Choroid plexus epithelial cell (primary cell): ENCODE results near the gene SKA2.
A peak's percentile ranks its signal among the peaks of the same experiment; 100 is the strongest.

Source experiments
- DNase-seq: peaks from one replicate; pipeline ENCODE4 v3.0.0-alpha.2; 2010; ENCODE audit warnings: low read depth
- H3K4me3 ChIP-seq: 2 replicates; pipeline ENCODE4 v1.5.1; 2011; ENCODE audit warnings: low read depth, mild to moderate bottlenecking, control low read depth, low read length, moderate library complexity
- TF ChIP-seq, protein P1 (sequence below): conservative IDR thresholded peaks from 2 replicates; pipeline ENCODE4 v1.5.1; 2011; ENCODE audit warnings: low read depth, mild to moderate bottlenecking, control low read depth, inconsistent platforms, low read length, moderate library complexity

The SKA2 gene

DNA sequence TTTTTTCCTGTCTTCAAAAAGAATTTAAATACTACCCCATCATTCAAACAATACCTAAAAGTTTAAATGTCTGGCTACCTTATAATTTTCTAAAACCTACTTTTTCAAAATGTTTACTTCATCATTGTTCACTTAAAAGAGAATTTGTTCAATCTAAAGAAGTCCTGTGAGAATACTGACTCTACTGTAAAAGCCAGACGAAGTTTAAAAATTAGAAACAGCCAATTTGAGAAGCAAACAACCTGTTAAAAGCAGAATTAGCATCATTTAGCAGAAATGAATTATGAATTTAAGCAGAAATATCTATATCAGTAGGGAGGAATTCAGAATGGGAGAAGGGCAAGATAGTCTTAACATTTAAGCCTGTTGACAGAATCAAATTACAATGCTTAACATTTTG, 2.1 kb downstream of the SKA2 start:
- H3K4me3 ChIP-seq, result peak overlapping the region; percentile 88
- DNase-seq, result no peak
- TF ChIP-seq, protein P1, sequence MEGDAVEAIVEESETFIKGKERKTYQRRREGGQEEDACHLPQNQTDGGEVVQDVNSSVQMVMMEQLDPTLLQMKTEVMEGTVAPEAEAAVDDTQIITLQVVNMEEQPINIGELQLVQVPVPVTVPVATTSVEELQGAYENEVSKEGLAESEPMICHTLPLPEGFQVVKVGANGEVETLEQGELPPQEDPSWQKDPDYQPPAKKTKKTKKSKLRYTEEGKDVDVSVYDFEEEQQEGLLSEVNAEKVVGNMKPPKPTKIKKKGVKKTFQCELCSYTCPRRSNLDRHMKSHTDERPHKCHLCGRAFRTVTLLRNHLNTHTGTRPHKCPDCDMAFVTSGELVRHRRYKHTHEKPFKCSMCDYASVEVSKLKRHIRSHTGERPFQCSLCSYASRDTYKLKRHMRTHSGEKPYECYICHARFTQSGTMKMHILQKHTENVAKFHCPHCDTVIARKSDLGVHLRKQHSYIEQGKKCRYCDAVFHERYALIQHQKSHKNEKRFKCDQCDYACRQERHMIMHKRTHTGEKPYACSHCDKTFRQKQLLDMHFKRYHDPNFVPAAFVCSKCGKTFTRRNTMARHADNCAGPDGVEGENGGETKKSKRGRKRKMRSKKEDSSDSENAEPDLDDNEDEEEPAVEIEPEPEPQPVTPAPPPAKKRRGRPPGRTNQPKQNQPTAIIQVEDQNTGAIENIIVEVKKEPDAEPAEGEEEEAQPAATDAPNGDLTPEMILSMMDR, result no peak

DNA sequence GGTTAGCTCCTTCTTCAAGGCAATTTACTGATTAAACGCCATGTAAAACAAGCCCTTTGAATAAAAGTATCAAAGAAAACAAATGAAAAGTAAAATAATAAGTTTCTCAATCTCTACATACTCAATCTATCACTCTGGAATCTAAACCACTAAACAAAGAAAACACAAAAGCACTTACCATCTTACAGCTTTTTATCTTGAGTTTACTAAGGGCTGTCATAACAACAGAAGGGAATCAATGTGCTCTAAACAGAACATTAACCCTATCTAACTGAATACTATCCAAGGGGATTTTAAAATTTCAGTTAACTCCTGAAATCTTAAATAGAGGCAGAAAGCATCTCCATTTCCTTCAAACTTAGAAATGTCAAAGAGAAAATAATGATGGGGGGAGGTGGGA, 3.4 kb downstream of the SKA2 start:
- H3K4me3 ChIP-seq, result no peak overlapping the region
- peak; percentile 49 for DNase-seq
- TF ChIP-seq, protein P1, result no peak

DNA sequence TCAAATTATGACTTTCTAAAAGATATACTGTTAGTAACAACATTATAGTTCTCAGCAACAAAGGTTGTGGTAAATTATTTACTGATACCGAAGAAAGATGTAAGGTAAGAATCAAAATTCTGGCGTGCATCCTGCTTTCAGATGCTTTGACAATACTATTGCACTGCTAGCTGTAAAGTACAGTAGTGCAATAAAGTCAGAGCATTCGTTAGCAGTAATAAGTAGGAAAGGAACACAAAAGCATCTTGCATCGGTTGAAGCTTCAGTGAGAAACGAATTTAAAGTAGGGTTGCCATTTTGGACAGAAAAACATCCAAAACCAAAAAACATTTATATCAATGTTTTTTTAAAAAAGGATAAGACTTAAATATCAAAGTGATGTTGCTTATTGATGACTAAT, 4.0 kb downstream of the SKA2 start:
- TF ChIP-seq, protein P1, result no peak
- no peak overlapping the region for H3K4me3 ChIP-seq
- no peak for DNase-seq

DNA sequence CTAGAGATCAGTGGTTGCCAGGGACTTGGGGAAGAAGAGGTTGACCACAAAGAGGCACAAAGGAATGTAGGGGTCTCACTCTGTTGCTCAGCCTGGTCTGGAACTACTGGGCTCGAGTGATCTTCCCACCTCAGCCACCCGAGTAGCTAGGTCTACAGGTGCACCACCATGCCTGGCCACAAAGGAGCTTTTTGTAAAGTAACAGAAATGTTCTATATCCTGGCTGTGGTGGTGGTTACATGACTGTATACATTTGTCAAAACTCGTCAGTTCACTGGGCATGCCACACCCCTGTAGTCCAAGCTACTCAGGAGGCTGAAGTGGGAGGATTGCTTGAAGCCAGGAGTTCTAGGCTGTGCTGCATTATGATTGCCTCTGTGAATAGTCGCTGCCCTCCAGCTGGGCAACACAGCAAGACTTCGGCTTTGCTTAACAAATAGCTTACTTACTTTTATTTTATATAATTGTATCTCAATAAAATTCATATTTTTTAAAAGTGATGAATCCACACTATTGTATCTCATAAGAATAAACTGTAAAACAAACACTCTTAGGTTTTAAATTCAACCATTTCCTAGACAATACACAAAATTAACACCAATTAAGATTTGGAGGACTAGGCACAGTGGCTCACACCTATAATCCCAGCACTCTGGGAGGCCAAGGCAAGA, 5.0 kb downstream of the SKA2 start:
- no peak overlapping the region for H3K4me3 ChIP-seq
- TF ChIP-seq, protein P1, result no peak
- DNase-seq, result no peak

DNA sequence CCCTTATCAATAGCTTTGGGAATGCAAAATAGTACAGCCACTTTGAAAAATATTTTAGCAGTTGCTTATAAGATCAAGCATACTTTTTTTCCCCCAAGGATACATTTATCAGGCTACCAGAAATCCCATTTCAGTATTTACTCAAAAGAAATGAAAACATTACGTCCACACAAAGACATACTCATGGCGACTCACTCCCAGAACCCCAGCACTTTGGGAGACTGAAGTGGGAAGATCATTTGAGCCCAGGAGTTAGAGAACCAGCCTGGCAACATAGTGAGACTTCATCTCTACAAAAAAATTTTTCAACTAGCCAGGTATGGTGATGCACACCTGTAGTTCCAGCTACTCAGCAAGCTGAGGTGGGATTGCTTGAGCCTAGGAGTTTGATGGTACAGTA, 5.9 kb downstream of the SKA2 start:
- H3K4me3 ChIP-seq, result no peak overlapping the region

DNA sequence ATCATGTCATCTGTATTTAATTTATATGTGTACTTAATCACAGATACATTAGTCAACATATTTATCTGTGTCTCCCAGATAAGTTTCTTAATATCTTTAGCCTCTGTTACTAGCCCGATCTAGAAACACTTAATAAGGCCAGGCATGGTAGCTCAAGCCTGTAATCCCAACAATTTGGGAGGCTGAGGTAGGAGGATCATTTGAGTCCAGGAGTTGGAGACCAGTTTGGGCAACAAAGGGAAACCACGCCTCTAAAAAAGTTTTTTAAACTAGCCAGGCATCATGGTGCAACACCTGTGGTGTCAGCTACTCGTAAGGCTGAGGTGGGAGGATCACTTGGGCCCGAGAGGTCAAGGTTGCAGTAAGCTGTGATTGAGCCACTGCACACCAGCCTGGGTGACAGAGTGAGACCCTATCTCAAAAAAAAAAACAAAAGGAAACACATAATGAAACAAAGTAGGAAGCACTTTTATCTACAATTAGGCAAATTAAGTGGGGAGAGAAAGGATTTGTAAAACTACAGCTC, 9.4 kb downstream of the SKA2 start:
- no peak overlapping the region for H3K4me3 ChIP-seq
- TF ChIP-seq, protein P1, result no peak
- no peak for DNase-seq

More for the DNA sequence above, 5.9 kb downstream of the SKA2 start:
- DNase-seq, result no peak
- TF ChIP-seq, protein P1, result no peak

DNA sequence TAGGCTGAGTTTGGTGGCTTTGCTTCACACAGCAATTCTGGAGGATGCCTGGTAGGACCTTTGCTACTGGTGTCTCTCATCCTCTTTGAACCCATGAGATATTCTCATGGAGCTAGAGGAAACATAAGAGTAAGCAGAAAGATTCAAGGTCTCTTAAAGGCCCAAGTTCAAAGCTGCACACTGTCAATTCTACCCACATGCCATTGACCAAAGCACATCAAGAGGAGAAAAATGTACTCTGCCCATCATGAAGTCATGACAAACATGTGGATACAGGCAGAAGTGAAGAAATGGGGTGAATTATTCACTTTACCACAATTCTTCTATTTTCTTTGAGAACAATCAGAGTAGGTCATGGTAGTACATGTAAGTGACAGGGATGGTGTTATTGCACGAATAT, 13.1 kb downstream of the SKA2 start:
- TF ChIP-seq, protein P1, result no peak
- no peak for DNase-seq
- H3K4me3 ChIP-seq, result no peak overlapping the region
